KMS-11 (cell line): Measurements from ENCODE around the gene RPTOR.

Experiments
- H2AFZ ChIP-seq: fragments of 200-600 bp; sonication (generic); 2 replicates; pipeline ENCODE4 v1.6.1; 2016; ENCODE audit warnings: antibody characterized with exemption, mixed run types, low read depth
- H3K27ac ChIP-seq: fragments of 200-600 bp; sonication (generic); 2 replicates; pipeline ENCODE4 v1.6.1; 2016; ENCODE audit warnings: mild to moderate bottlenecking, mixed run types
- H3K27me3 ChIP-seq: fragments of 200-600 bp; sonication (generic); 2 replicates; pipeline ENCODE4 v1.6.1; 2017; ENCODE audit warnings: mild to moderate bottlenecking, low read depth, mixed run types, moderate library complexity; ENCODE audit not compliant: insufficient read depth
- H3K36me3 ChIP-seq: fragments of 200-600 bp; sonication (generic); 2 replicates; pipeline ENCODE4 v1.6.1; 2017; ENCODE audit warnings: mild to moderate bottlenecking, mixed run types; ENCODE audit not compliant: insufficient read depth
- H3K4me1 ChIP-seq: fragments of 200-600 bp; sonication (generic); 2 replicates; pipeline ENCODE4 v1.6.1; 2016; ENCODE audit warnings: mild to moderate bottlenecking, low read depth, mixed run types; ENCODE audit not compliant: poor library complexity, severe bottlenecking
- H3K4me2 ChIP-seq: fragments of 200-600 bp; sonication (generic); 2 replicates; pipeline ENCODE4 v1.7.0; 2016; ENCODE audit warnings: mild to moderate bottlenecking, mixed run types
- H3K4me3 ChIP-seq: fragments of 200-600 bp; sonication (generic); IDR thresholded peaks from 2 replicates; pipeline ENCODE4 v1.6.1; 2017; ENCODE audit warnings: low read depth, low read length, mixed read lengths; ENCODE audit not compliant: insufficient read depth
- H3K79me2 ChIP-seq: fragments of 200-600 bp; sonication (generic); 2 replicates; pipeline ENCODE4 v1.6.1; 2016; ENCODE audit warnings: low read depth, mixed run types; ENCODE audit not compliant: insufficient read depth
- H3K9ac ChIP-seq: fragments of 200-600 bp; sonication (generic); 2 replicates; pipeline ENCODE4 v1.6.1; 2016; ENCODE audit warnings: mild to moderate bottlenecking, mixed run types
- H4K20me1 ChIP-seq: fragments of 200-600 bp; sonication (generic); 2 replicates; pipeline ENCODE4 v1.6.1; 2016; ENCODE audit warnings: mild to moderate bottlenecking, mixed run types; ENCODE audit not compliant: insufficient read depth
- TF ChIP-seq, protein P1 (sequence below): fragments of 200-600 bp; sonication (generic); conservative IDR thresholded peaks from 2 replicates; pipeline ENCODE4 v1.6.1; 2017; ENCODE audit warnings: low read depth, mild to moderate bottlenecking, antibody characterized with exemption, low read length, moderate library complexity, mixed read lengths

RPTOR gene

DNA sequence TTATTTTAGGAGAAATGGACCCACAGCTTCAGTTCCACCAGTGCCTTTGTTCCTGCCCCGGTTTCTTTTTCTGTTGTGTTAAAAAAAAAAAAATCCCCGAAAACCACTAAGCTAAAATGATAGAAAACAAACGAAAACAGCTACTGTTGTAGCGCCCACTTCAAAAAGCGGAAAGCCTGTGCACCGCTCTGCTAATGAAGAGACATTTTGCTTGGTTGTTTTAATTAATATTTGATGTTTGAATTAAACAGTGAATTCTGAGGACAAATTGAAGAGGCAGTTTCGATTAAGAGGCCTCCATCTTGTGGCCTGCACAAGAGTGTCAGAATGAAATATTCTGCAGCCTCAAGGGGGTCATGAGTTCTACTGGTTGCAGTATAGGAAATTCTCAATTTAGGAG is 186.7 kb downstream of the RPTOR start:
- H3K27ac ChIP-seq = peak overlapping the region; percentile 81
- H3K4me2 ChIP-seq = peak overlapping the region; percentile 50

DNA sequence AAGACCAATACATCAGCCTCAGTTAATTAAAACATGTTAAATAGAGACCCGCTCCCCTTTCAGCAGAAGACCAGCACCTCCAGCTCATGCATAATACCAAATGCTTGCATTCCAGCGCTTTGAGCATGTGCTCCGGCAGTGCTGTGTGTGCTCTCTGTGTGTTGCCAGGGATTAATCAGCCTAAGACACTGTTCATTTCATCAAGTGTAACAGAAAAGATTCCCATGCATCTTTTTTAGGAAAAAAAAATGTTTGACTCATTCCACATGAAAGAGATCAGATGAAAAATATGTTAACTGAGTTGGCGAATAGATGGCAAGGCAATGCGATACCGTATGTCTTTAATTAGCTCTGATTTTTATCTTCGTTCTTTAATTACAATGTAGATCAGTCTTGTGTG is 187.6 kb downstream of the RPTOR start:
- Histone ChIP-seq H3K36me3 (no peaks in the 10 kb centered on the region), H3K4me1 (peaks cover 19% of the 10 kb centered on the region), H3K27ac (no peak overlapping the region), H4K20me1 (no peaks in the 10 kb centered on the region), H3K4me2 (no peak overlapping the region), H3K79me2 (no peaks in the 10 kb centered on the region), H3K27me3 (no peaks in the 10 kb centered on the region), H2AFZ (no peak overlapping the region), H3K4me3 (no peak overlapping the region), H3K9ac (no peak overlapping the region)
- TF ChIP-seq, protein P1, sequence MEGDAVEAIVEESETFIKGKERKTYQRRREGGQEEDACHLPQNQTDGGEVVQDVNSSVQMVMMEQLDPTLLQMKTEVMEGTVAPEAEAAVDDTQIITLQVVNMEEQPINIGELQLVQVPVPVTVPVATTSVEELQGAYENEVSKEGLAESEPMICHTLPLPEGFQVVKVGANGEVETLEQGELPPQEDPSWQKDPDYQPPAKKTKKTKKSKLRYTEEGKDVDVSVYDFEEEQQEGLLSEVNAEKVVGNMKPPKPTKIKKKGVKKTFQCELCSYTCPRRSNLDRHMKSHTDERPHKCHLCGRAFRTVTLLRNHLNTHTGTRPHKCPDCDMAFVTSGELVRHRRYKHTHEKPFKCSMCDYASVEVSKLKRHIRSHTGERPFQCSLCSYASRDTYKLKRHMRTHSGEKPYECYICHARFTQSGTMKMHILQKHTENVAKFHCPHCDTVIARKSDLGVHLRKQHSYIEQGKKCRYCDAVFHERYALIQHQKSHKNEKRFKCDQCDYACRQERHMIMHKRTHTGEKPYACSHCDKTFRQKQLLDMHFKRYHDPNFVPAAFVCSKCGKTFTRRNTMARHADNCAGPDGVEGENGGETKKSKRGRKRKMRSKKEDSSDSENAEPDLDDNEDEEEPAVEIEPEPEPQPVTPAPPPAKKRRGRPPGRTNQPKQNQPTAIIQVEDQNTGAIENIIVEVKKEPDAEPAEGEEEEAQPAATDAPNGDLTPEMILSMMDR = no peak

More for the DNA sequence above, 186.7 kb downstream of the RPTOR start:
- Histone ChIP-seq H3K27me3 (no peaks in the 10 kb centered on the region), H4K20me1 (no peaks in the 10 kb centered on the region), H3K4me1 (peaks cover 16% of the 10 kb centered on the region), H3K79me2 (no peaks in the 10 kb centered on the region), H2AFZ (peak overlapping the region; percentile 40; the same call in 1 of the 2 replicates), H3K36me3 (no peaks in the 10 kb centered on the region), H3K9ac (peak overlapping the region; percentile 60; the same call in 1 of the 2 replicates), H3K4me3 (no peak overlapping the region)
- TF ChIP-seq, protein P1 = no peak

DNA sequence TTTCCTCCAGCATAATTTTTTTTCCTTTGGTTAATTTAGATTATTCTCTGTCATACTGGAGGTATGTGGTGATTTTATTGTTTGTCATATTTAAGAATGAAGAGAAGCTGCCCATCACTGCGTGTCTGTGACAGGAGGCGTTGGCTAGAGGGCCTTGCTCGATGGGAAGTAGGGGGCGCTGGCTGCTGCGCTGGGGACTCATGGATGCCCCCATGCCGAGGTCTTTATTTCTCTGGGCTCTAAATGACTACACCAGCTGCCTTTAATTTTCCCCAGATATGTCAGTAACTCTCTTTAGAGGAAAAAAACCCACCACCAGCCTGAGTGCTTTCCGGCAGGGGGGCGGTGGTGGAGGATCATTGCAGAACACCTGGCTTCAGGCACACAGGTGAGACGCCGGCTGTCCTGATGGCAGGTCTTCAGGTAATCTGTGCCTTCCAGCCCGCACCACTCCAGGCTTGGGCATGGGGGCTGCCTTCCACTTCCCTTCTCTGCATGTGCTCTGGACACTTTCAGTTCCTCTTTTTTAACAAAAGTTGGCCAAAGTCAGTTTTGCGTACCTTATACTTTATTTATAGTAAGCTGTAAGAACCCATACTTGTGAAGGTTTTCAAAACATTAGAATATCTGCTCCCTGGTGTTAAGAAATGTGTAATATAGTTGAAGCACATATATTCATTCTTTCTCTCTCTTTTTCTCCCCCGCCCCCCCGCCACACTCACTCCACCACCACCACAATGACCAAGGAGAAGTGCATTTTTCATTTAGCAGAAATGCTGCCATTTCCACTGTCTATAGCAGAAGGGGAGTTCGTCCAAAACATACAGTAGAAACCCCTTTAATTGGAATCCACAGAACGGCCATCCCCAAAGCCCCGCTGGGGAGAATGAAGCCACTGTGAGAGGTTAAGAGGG is 192.7 kb downstream of the RPTOR start:
- H3K4me2 ChIP-seq = peak overlapping the region; percentile 7; the same call in 1 of the 2 replicates
- H3K4me1 ChIP-seq = peaks cover 6% of the 10 kb centered on the region
- H4K20me1 ChIP-seq = no peaks in the 10 kb centered on the region
- no peaks in the 10 kb centered on the region for H3K36me3 ChIP-seq
- H2AFZ ChIP-seq = no peak overlapping the region
- H3K9ac ChIP-seq = no peak overlapping the region
- no peak overlapping the region for H3K4me3 ChIP-seq
- H3K27me3 ChIP-seq = no peaks in the 10 kb centered on the region
- no peaks in the 10 kb centered on the region for H3K79me2 ChIP-seq
- TF ChIP-seq, protein P1 = no peak
- no peak overlapping the region for H3K27ac ChIP-seq

DNA sequence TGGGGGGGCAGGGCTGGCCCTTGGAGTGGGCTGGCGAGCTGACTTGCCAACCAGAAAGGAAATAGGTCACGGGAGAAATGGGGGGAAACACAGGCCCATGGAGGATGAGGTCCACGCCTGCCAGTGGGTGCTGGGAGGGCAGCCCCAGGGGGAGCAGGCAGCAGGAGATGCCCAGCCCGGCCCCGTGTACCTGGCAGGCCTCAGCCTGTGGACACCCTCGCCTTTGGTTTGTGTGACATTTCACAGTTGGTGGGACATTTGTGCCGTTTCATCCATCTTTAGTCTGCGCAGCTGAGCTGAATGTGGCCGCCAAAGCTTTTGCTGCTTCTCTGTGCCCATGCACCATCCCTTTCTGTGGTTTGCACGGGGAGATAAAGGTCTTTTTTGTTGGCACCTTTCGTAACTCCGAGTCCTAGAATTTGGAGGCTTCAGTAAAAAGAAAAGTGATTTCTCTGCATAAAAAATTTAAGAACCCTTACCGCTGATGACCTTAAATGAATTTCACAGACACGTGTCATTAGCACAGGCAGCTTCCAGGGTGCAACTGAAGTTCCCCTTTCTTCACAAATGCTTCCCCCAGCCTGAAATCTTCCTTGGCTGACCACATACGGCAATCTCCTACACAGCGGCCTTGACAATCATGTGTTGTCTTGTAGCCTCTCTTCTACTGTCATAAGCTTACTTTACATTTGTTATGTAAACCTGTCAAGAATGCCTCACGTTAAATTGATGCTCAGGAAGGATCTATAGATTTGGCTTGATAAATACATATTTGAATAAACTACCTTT is 193.6 kb downstream of the RPTOR start:
- Histone ChIP-seq H3K9ac (no peak overlapping the region), H2AFZ (no peak overlapping the region), H3K27ac (no peak overlapping the region), H3K4me1 (peaks cover 6% of the 10 kb centered on the region), H3K4me3 (no peak overlapping the region), H3K27me3 (no peaks in the 10 kb centered on the region), H3K36me3 (no peaks in the 10 kb centered on the region), H3K4me2 (no peak overlapping the region), H4K20me1 (no peaks in the 10 kb centered on the region), H3K79me2 (no peaks in the 10 kb centered on the region)
- TF ChIP-seq, protein P1 = no peak
